Sigmoid colon (tissue), 7 donors: ENCODE measurements around the gene CUEDC2. TPM values are rescaled to one million over a fixed set of nuclear protein-coding genes. Genes with fewer than 3 reads are reported as not detected.

Source experiments
- DNase-seq: peaks from one replicate; pipeline ENCODE4 v3.0.0-alpha.2; 2019
- H3K27ac ChIP-seq, 4 donors: fragments of 200-600 bp; sonication (generic); one replicate each; pipeline ENCODE4 v1.5.1; 2016 to 2019; ENCODE audit warnings: mild to moderate bottlenecking in 1 of 4
- H3K27me3 ChIP-seq, 3 donors: fragments of 200-600 bp; sonication (generic); one replicate each; pipeline ENCODE4 v1.5.1; 2019; ENCODE audit warnings: mild to moderate bottlenecking in 1 of 3
- H3K36me3 ChIP-seq, 4 donors: fragments of 200-600 bp; sonication (generic); one replicate each; pipeline ENCODE4 v1.5.1; 2016 to 2019
- H3K4me1 ChIP-seq, 4 donors: fragments of 200-600 bp; sonication (generic); one replicate each; pipeline ENCODE4 v1.5.1; 2017 to 2019
- H3K4me3 ChIP-seq, 4 donors: fragments of 200-600 bp; sonication (generic); one replicate each; pipeline ENCODE4 v1.5.1; 2017 to 2019; ENCODE audit warnings: mild to moderate bottlenecking in 2 of 4, moderate library complexity in 1 of 4
- H3K9me3 ChIP-seq, 4 donors: fragments of 200-600 bp in 3 of 4; sonication (generic) in 3 of 4; one replicate each; pipeline versions ENCODE4 v1.5.1 to v1.6.1; 2013 to 2019
- EP300 ChIP-seq, 4 donors: sonication (generic); formaldehyde crosslinking; IDR thresholded peaks; one replicate each; pipeline ENCODE4 v1.6.1; 2017; ENCODE audit warnings: antibody characterized with exemption in 4 of 4
- POLR2A ChIP-seq, 2 donors: fragments of 450-650 bp; IDR thresholded peaks; one replicate each; pipeline ENCODE4 v1.6.1; 2016; ENCODE audit warnings: antibody characterized with exemption in 2 of 2, mild to moderate bottlenecking in 2 of 2, moderate library complexity in 2 of 2
- POLR2AphosphoS5 ChIP-seq, 4 donors: sonication (generic); formaldehyde crosslinking; IDR thresholded peaks; one replicate each; pipeline ENCODE4 v1.6.1; 2017; ENCODE audit warnings: antibody characterized with exemption in 4 of 4
- WGBS, 2 donors: extraction: QIAGEN DNeasy Blood & Tissue Kit; methylation state at CpG; one replicate each; pipeline ENCODE4 v1.1.7; 2013; 5-methylcytosine and 5-hydroxymethylcytosine counted together
- intact Hi-C: fragments of 100-400 bp; cut with DNase I; formaldehyde crosslinking; loops from one replicate; pipeline ENCODE4 v1.15.1; 2023
- polyA plus RNA-seq, 3 donors: library from polyadenylated mRNA; stranded (reverse); fragments of 200-250 nt; gene quantifications; one replicate each; pipeline ENCODE4 v1.2.3, GENCODE V29; 2013
- total RNA-seq, 4 donors: library from RNA; depleted of rRNA; stranded (reverse); fragments of >200 nt; gene quantifications; one replicate each; pipeline ENCODE4 v1.1.0, GENCODE V29; 2016
- TF ChIP-seq, protein P1 (sequence below), 4 experiments: fragments of 450-650 bp in 3 of 4; fragments of 200-600 bp in 1 of 4; IDR thresholded peaks; one replicate each; pipeline ENCODE4 v1.5.1; 2016 to 2019; ENCODE audit warnings: antibody characterized with exemption in 4 of 4, mild to moderate bottlenecking in 3 of 4, moderate library complexity in 2 of 4
- donor health status: healthy with polysubstance abuse.
- donor health status: Bipolar disorder and iron deficiency.
- donor health status: healthy.

CUEDC2 gene
- total and polyA plus RNA-seq, 7 donors = 30.0 to 93.5 (median 65.2) TPM

GRCh38 chr10:102384053-102384452, 48.3 kb downstream of the CUEDC2 start:
- H3K9me3 ChIP-seq = no peaks in the 10 kb centered on the region
- no peak for DNase-seq
- no peaks in the 10 kb centered on the region for H3K27me3 ChIP-seq
- intact Hi-C loops = no loop called here
- H3K4me1 ChIP-seq = peaks cover 0 to 4% (median 0%) of the 10 kb centered on the region in 4 donors
- 61 to 64% methylated on average over 6 of the region's 6 CpGs for WGBS, 2 donors
- TF ChIP-seq POLR2A (IDR thresholded peaks at IDR 0.05) (no peak), POLR2AphosphoS5 (IDR thresholded peaks at IDR 0.05) (no peak), EP300 (IDR thresholded peaks at IDR 0.05) (no peak)
- TF ChIP-seq, protein P1, sequence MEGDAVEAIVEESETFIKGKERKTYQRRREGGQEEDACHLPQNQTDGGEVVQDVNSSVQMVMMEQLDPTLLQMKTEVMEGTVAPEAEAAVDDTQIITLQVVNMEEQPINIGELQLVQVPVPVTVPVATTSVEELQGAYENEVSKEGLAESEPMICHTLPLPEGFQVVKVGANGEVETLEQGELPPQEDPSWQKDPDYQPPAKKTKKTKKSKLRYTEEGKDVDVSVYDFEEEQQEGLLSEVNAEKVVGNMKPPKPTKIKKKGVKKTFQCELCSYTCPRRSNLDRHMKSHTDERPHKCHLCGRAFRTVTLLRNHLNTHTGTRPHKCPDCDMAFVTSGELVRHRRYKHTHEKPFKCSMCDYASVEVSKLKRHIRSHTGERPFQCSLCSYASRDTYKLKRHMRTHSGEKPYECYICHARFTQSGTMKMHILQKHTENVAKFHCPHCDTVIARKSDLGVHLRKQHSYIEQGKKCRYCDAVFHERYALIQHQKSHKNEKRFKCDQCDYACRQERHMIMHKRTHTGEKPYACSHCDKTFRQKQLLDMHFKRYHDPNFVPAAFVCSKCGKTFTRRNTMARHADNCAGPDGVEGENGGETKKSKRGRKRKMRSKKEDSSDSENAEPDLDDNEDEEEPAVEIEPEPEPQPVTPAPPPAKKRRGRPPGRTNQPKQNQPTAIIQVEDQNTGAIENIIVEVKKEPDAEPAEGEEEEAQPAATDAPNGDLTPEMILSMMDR (IDR thresholded peaks at IDR 0.05) = no peak
- peaks cover 12 to 44% (median 34%) of the 10 kb centered on the region in 4 donors for H3K36me3 ChIP-seq
- H3K27ac ChIP-seq = no peak overlapping the region
- no peak overlapping the region for H3K4me3 ChIP-seq

DNA sequence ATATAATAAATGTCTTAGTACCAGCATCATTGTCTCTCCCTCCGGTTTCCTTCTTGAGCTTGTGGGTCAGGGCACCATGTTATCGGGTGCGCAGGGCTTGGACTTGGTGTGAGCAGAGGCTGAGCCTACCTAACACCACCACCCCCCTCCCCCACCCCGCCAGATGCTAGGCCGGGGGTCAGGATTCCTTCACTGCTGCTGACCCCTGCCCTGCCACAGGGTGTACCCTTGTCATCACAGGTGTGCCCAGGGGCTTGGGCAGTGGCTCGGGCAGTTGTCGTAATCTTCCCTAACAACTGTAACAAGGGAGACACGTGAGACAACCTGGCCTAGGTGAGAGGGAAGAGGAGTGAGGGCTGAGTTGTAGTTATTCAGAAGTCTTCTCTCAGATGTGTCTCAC, 49.5 kb downstream of the CUEDC2 start:
- 91 to 95% methylated on average over 8 of the region's 8 CpGs for WGBS, 2 donors
- Histone ChIP-seq H3K27ac (no peak overlapping the region), H3K4me3 (no peak overlapping the region), H3K4me1 (peaks cover 0 to 4% (median 0%) of the 10 kb centered on the region in 4 donors), H3K36me3 (peaks cover 12 to 56% (median 42%) of the 10 kb centered on the region in 4 donors), H3K27me3 (no peaks in the 10 kb centered on the region), H3K9me3 (no peaks in the 10 kb centered on the region)
- intact Hi-C loops = no loop called here
- DNase-seq = no peak
- TF ChIP-seq POLR2A (IDR thresholded peaks at IDR 0.05) (no peak), POLR2AphosphoS5 (IDR thresholded peaks at IDR 0.05) (no peak), EP300 (IDR thresholded peaks at IDR 0.05) (no peak)
- TF ChIP-seq, protein P1 (IDR thresholded peaks at IDR 0.05) = no peak

DNA sequence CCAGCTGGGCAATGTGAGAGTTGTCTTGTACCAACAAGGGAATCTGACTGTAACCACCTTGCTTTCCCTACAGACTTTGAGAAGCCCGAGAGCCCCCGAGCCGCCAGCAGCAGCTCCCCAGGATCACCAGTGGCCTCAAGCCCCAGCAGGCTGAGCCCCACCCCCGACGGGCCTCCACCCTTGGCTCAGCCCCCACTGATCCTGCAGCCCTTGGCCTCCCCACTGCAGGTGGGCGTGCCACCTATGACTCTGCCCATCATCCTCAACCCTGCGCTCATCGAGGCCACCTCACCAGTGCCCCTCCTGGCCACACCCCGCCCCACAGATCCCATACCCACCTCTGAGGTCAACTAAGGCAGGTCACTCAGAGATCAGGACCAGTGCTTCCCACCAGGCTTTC, 50.4 kb downstream of the CUEDC2 start:
- Histone ChIP-seq H3K27ac (no peak overlapping the region), H3K4me1 (peaks cover 0 to 4% (median 0%) of the 10 kb centered on the region in 4 donors), H3K27me3 (no peaks in the 10 kb centered on the region), H3K4me3 (no peak overlapping the region), H3K9me3 (no peaks in the 10 kb centered on the region), H3K36me3 (peaks cover 12 to 65% (median 45%) of the 10 kb centered on the region in 4 donors)
- no peak for TF ChIP-seq POLR2AphosphoS5 (IDR thresholded peaks at IDR 0.05)
- TF ChIP-seq, protein P1 (IDR thresholded peaks at IDR 0.05) = no peak
- no peak for TF ChIP-seq POLR2A (IDR thresholded peaks at IDR 0.05)
- TF ChIP-seq EP300 (IDR thresholded peaks at IDR 0.05) = no peak
- intact Hi-C loops = no loop called here
- WGBS, 2 donors = 85 to 92% methylated on average over 9 of the region's 9 CpGs
- no peak for DNase-seq

GRCh38 chr10:102379383-102379782, 53.0 kb downstream of the CUEDC2 start:
- Histone ChIP-seq H3K4me3 (no peak overlapping the region), H3K4me1 (no peaks in the 10 kb centered on the region), H3K9me3 (no peaks in the 10 kb centered on the region), H3K36me3 (peaks cover 12 to 91% (median 60%) of the 10 kb centered on the region in 4 donors), H3K27ac (no peak overlapping the region), H3K27me3 (no peaks in the 10 kb centered on the region)
- no peak for TF ChIP-seq POLR2AphosphoS5 (IDR thresholded peaks at IDR 0.05)
- WGBS, 2 donors = 96 to 97% methylated on average over 6 of the region's 6 CpGs
- intact Hi-C loops = no loop called here
- no peak for DNase-seq

DNA sequence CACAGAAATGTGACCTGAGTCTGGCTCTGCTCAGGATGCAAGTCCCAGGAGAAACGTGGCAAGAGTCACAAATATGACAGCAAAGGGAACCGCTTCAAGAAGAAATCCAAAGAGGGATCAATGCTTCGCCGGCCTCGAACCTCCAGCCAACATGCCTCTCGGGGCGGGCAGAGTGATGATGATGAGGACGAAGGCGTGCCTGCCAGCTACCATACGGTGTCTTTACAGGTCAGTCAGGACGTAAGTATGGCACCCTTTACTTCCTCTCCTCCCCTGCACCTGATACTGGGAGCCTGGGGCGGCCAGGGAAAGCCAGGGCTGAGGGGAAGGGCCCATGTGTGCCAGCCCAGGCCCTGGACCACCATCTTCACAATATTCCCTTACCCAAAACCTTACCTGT, 55.5 kb downstream of the CUEDC2 start:
- H3K36me3 ChIP-seq = peaks cover 12 to 100% (median 65%) of the 10 kb centered on the region in 4 donors
- intact Hi-C loops = no loop called here

More for the DNA sequence above, 55.5 kb downstream of the CUEDC2 start:
- TF ChIP-seq POLR2AphosphoS5 (IDR thresholded peaks at IDR 0.05) (no peak), POLR2A (IDR thresholded peaks at IDR 0.05) (no peak), EP300 (IDR thresholded peaks at IDR 0.05) (no peak)
- TF ChIP-seq, protein P1 (IDR thresholded peaks at IDR 0.05) = no peak
- 95% methylated on average over 12 of the region's 12 CpGs for WGBS, 2 donors
- Histone ChIP-seq H3K27me3 (no peaks in the 10 kb centered on the region), H3K4me3 (no peak overlapping the region), H3K9me3 (no peaks in the 10 kb centered on the region), H3K27ac (no peak overlapping the region), H3K4me1 (no peaks in the 10 kb centered on the region)
- no peak for DNase-seq
